Mammary epithelial cell (primary cell): ENCODE results near the gene C6.

Source experiments
- EZH2 ChIP-seq: IDR thresholded peaks from 2 replicates; pipeline ENCODE4 v1.6.1; 2012; ENCODE audit warnings: low read length, inconsistent platforms, borderline replicate concordance
- TF ChIP-seq, protein P1 (sequence below), 2 donors: IDR thresholded peaks in 1 of 2; conservative IDR thresholded peaks in 1 of 2; 2 replicates each; pipeline ENCODE4 v1.5.1; 2011 to 2012; ENCODE audit warnings: inconsistent platforms in 2 of 2, low read length in 2 of 2, mild to moderate bottlenecking in 2 of 2, control low read depth in 1 of 2, low read depth in 1 of 2; ENCODE audit not compliant: insufficient read depth in 1 of 2; ENCODE audit errors: extremely low read depth in 1 of 2

- TF ChIP-seq, protein P1, sequence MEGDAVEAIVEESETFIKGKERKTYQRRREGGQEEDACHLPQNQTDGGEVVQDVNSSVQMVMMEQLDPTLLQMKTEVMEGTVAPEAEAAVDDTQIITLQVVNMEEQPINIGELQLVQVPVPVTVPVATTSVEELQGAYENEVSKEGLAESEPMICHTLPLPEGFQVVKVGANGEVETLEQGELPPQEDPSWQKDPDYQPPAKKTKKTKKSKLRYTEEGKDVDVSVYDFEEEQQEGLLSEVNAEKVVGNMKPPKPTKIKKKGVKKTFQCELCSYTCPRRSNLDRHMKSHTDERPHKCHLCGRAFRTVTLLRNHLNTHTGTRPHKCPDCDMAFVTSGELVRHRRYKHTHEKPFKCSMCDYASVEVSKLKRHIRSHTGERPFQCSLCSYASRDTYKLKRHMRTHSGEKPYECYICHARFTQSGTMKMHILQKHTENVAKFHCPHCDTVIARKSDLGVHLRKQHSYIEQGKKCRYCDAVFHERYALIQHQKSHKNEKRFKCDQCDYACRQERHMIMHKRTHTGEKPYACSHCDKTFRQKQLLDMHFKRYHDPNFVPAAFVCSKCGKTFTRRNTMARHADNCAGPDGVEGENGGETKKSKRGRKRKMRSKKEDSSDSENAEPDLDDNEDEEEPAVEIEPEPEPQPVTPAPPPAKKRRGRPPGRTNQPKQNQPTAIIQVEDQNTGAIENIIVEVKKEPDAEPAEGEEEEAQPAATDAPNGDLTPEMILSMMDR (conservative IDR thresholded peaks at IDR 0.05 in 1 of 2, IDR thresholded peaks at IDR 0.05 in 1 of 2; ENCODE audit: extremely low read depth in 1 of 2, insufficient read depth in 1 of 2, low read depth in 1 of 2, low read length in 2 of 2): no peak
- no peak for TF ChIP-seq EZH2
These were observed 33.0 kb upstream of the C6 start for GRCh38 chr5:41246376-41246775.
